ENCODE measurements around the gene ZFPL1. TPM values are rescaled to one million over a fixed set of nuclear protein-coding genes. Genes with fewer than 3 reads are reported as not detected.

Gene ZFPL1
- total and polyA plus RNA-seq, 9 of the 15 experiments (the other 6 are each of a cell fraction or from before 2014, with no cell fraction given) = 3.7 to 37.5 (median 22.7) TPM

DNA sequence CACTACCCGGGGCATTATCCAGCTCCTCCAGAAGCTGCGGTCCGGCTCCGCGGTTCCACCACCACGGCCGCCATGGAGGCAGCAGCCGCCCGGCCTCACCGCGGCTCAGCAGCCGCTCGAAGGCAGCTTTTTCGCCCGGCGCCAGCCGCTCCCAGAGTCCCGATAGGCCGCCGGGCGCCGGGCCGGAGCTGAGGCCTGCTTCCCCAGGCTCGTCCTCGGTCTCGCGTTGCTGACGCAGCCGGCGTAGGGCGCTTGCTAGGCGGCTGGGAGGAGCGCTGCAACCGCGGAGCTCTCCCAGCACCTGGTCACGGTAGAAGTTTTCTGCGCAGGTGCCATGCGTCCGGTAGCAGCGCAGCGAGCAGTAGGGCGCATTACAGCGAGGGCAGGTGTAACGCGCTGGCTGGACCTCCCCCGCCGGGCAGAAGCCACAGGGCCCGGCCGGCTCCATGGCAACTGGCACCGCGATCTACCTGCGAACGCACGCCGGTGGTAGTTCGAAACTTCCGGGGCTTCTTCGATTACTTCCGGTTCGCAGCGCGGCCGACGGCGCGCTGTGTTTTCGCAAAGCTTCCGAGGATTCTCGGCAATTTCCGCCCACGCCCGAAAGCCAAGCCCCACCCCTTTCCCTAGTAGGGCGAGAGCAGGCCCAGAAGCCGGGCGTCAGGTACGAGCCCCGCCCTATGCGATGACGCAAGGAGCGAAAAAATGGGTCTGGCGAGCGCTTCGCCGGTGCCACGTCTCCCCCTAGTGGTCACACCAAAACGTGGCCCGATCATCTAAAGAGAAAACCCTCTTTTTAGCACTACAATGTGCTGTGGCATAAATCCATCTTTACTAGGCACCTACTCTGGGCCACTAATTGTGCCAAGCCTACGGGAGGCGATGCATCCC lies 33.4 kb downstream of the ZFPL1 start, which contains the start of gene ZNHIT2 (continued):
- TF ChIP-seq, protein P1, sequence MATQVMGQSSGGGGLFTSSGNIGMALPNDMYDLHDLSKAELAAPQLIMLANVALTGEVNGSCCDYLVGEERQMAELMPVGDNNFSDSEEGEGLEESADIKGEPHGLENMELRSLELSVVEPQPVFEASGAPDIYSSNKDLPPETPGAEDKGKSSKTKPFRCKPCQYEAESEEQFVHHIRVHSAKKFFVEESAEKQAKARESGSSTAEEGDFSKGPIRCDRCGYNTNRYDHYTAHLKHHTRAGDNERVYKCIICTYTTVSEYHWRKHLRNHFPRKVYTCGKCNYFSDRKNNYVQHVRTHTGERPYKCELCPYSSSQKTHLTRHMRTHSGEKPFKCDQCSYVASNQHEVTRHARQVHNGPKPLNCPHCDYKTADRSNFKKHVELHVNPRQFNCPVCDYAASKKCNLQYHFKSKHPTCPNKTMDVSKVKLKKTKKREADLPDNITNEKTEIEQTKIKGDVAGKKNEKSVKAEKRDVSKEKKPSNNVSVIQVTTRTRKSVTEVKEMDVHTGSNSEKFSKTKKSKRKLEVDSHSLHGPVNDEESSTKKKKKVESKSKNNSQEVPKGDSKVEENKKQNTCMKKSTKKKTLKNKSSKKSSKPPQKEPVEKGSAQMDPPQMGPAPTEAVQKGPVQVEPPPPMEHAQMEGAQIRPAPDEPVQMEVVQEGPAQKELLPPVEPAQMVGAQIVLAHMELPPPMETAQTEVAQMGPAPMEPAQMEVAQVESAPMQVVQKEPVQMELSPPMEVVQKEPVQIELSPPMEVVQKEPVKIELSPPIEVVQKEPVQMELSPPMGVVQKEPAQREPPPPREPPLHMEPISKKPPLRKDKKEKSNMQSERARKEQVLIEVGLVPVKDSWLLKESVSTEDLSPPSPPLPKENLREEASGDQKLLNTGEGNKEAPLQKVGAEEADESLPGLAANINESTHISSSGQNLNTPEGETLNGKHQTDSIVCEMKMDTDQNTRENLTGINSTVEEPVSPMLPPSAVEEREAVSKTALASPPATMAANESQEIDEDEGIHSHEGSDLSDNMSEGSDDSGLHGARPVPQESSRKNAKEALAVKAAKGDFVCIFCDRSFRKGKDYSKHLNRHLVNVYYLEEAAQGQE (IDR thresholded peaks at IDR 0.05; ENCODE audit: borderline replicate concordance) = peak; percentile 79; the same call in 1 of the 2 replicates
- TF ChIP-seq, protein P1 (CRISPR knock-in tag; IDR thresholded peaks at IDR 0.05; ENCODE audit: low read depth) = no peak
- peak; percentile 98 for TF ChIP-seq POLR2AphosphoS5 (IDR thresholded peaks at IDR 0.05; ENCODE audit: control insufficient read depth, insufficient read depth, low read depth, low read length)
- no peak for TF ChIP-seq KLF6 (CRISPR knock-in tag; IDR thresholded peaks at IDR 0.05; ENCODE audit: borderline replicate concordance)
- no peak for TF ChIP-seq ZNF174 (CRISPR knock-in tag; IDR thresholded peaks at IDR 0.05)
- TF ChIP-seq SRSF1 (IDR thresholded peaks at IDR 0.05; ENCODE audit: low read depth, low read length) = no peak
- TF ChIP-seq, protein P2, sequence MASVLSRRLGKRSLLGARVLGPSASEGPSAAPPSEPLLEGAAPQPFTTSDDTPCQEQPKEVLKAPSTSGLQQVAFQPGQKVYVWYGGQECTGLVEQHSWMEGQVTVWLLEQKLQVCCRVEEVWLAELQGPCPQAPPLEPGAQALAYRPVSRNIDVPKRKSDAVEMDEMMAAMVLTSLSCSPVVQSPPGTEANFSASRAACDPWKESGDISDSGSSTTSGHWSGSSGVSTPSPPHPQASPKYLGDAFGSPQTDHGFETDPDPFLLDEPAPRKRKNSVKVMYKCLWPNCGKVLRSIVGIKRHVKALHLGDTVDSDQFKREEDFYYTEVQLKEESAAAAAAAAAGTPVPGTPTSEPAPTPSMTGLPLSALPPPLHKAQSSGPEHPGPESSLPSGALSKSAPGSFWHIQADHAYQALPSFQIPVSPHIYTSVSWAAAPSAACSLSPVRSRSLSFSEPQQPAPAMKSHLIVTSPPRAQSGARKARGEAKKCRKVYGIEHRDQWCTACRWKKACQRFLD (CRISPR knock-in tag; IDR thresholded peaks at IDR 0.05) = peak; percentile 92
- peak; percentile 86 for TF ChIP-seq POLR2B (IDR thresholded peaks at IDR 0.05; ENCODE audit: low read depth, partially characterized antibody)
- TF ChIP-seq, protein P3, sequence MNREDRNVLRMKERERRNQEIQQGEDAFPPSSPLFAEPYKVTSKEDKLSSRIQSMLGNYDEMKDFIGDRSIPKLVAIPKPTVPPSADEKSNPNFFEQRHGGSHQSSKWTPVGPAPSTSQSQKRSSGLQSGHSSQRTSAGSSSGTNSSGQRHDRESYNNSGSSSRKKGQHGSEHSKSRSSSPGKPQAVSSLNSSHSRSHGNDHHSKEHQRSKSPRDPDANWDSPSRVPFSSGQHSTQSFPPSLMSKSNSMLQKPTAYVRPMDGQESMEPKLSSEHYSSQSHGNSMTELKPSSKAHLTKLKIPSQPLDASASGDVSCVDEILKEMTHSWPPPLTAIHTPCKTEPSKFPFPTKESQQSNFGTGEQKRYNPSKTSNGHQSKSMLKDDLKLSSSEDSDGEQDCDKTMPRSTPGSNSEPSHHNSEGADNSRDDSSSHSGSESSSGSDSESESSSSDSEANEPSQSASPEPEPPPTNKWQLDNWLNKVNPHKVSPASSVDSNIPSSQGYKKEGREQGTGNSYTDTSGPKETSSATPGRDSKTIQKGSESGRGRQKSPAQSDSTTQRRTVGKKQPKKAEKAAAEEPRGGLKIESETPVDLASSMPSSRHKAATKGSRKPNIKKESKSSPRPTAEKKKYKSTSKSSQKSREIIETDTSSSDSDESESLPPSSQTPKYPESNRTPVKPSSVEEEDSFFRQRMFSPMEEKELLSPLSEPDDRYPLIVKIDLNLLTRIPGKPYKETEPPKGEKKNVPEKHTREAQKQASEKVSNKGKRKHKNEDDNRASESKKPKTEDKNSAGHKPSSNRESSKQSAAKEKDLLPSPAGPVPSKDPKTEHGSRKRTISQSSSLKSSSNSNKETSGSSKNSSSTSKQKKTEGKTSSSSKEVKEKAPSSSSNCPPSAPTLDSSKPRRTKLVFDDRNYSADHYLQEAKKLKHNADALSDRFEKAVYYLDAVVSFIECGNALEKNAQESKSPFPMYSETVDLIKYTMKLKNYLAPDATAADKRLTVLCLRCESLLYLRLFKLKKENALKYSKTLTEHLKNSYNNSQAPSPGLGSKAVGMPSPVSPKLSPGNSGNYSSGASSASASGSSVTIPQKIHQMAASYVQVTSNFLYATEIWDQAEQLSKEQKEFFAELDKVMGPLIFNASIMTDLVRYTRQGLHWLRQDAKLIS (CRISPR knock-in tag; IDR thresholded peaks at IDR 0.05) = peak; percentile 25; the same call in 1 of the 2 replicates
- TF ChIP-seq BRD4 (IDR thresholded peaks at IDR 0.05) = 0 out of 2 replicates have a peak, but pooled peaks have one; percentile 46
- peak; percentile 96 for TF ChIP-seq CEBPG (CRISPR knock-in tag; IDR thresholded peaks at IDR 0.05)
- TF ChIP-seq CEBPG (tag; conservative IDR thresholded peaks at IDR 0.05 in 1 of 2, IDR thresholded peaks at IDR 0.05 in 1 of 2) = peak; percentile 94 to 96
- TF ChIP-seq TAL1 (IDR thresholded peaks at IDR 0.05) = 0 out of 2 replicates have a peak, but pooled peaks have one; percentile 10

Data from K562 (cell line).